Ammon's horn (tissue), 1 donor: ENCODE results near the gene AKR7A2.

ENCODE experiments used
- DNase-seq: peaks from one replicate; pipeline ENCODE4 v3.0.0-alpha.2; 2016; ENCODE audit warnings: low spot score

AKR7A2 gene

GRCh38 chr1:19342894-19343616 lies 31.1 kb upstream of the AKR7A2 start:
- DNase-seq = no peak

- DNase-seq = no peak
Observed at GRCh38 chr1:19342062-19342750, 30.3 kb upstream of the AKR7A2 start.

GRCh38 chr1:19341201-19342061 lies 29.5 kb upstream of the AKR7A2 start:
- DNase-seq = peak; percentile 66

GRCh38 chr1:19340387-19340937 lies 28.5 kb upstream of the AKR7A2 start:
- DNase-seq = no peak

GRCh38 chr1:19339214-19339861 lies 27.4 kb upstream of the AKR7A2 start:
- no peak for DNase-seq

- DNase-seq = peak; percentile 50
Observed at GRCh38 chr1:19338323-19338762, 26.4 kb upstream of the AKR7A2 start.

GRCh38 chr1:19337289-19337688 lies 25.3 kb upstream of the AKR7A2 start:
- DNase-seq = no peak

- no peak for DNase-seq
Observed at GRCh38 chr1:19336543-19336942, 24.6 kb upstream of the AKR7A2 start.

- DNase-seq = no peak
Observed at GRCh38 chr1:19333587-19334354, 21.8 kb upstream of the AKR7A2 start.

- DNase-seq = no peak
Observed at GRCh38 chr1:19332832-19333231, 20.9 kb upstream of the AKR7A2 start.

- no peak for DNase-seq
Observed at GRCh38 chr1:19331262-19331878, 19.4 kb upstream of the AKR7A2 start.

- no peak for DNase-seq
Observed at GRCh38 chr1:19330449-19331135, 18.6 kb upstream of the AKR7A2 start.

- no peak for DNase-seq
Observed at GRCh38 chr1:19329611-19330010, 17.7 kb upstream of the AKR7A2 start.

- no peak for DNase-seq
Observed at GRCh38 chr1:19329188-19329587, 17.2 kb upstream of the AKR7A2 start.

GRCh38 chr1:19328486-19328885 lies 16.5 kb upstream of the AKR7A2 start:
- no peak for DNase-seq

GRCh38 chr1:19327736-19328135 lies 15.8 kb upstream of the AKR7A2 start:
- DNase-seq = no peak

- DNase-seq = no peak
Observed at GRCh38 chr1:19327301-19327700, 15.4 kb upstream of the AKR7A2 start.

- DNase-seq = no peak
Observed at GRCh38 chr1:19326748-19327065, 14.8 kb upstream of the AKR7A2 start.

GRCh38 chr1:19325958-19326747 lies 14.2 kb upstream of the AKR7A2 start:
- DNase-seq = no peak
